Esophagus muscularis mucosa (tissue), 4 donors: ENCODE data around the gene RGS12. TPM values are rescaled to one million over a fixed set of nuclear protein-coding genes. Genes with fewer than 3 reads are reported as not detected.
A peak's percentile ranks its signal among the peaks of the same experiment; 100 is the strongest.

Source experiments
- DNase-seq: peaks from one replicate; pipeline ENCODE4 v3.0.0-alpha.2; 2017; ENCODE audit errors: extremely low spot score
- H3K27ac ChIP-seq, 4 donors: fragments of 200-600 bp; sonication (generic); replicated peaks in 1 of 4; 1 replicate in 3 of 4; 2 replicates in 1 of 4; pipeline ENCODE4 v1.5.1; 2016 to 2019; ENCODE audit warnings: mild to moderate bottlenecking in 1 of 4
- H3K27me3 ChIP-seq, 4 donors: fragments of 200-600 bp; sonication (generic); one replicate each; pipeline versions ENCODE4 v1.5.1 to v1.6.0; 2016 to 2019
- H3K36me3 ChIP-seq, 4 donors: fragments of 200-600 bp; sonication (generic); one replicate each; pipeline ENCODE4 v1.5.1; 2016 to 2019
- H3K4me1 ChIP-seq, 4 donors: fragments of 200-600 bp; sonication (generic); one replicate each; pipeline ENCODE4 v1.5.1; 2016 to 2019
- H3K4me3 ChIP-seq, 4 donors: fragments of 200-600 bp; sonication (generic); 1 replicate in 2 of 4; 2 replicates in 2 of 4; pipeline ENCODE4 v1.5.1; 2016 to 2019; ENCODE audit warnings: mild to moderate bottlenecking in 4 of 4, moderate library complexity in 1 of 4
- H3K9me3 ChIP-seq, 4 donors: fragments of 200-600 bp; sonication (generic); 1 replicate in 3 of 4; 2 replicates in 1 of 4; pipeline ENCODE4 v1.5.1; 2016 to 2019
- EP300 ChIP-seq: sonication (generic); formaldehyde crosslinking; IDR thresholded peaks from one replicate; pipeline ENCODE4 v1.6.1; 2017; ENCODE audit warnings: antibody characterized with exemption
- POLR2A ChIP-seq: fragments of 450-650 bp; IDR thresholded peaks from one replicate; pipeline ENCODE4 v1.6.1; 2017; ENCODE audit warnings: antibody characterized with exemption, moderate library complexity, mild to moderate bottlenecking, low read depth
- POLR2AphosphoS5 ChIP-seq, 2 donors: sonication (generic); formaldehyde crosslinking; IDR thresholded peaks; one replicate each; pipeline ENCODE4 v1.6.1; 2017; ENCODE audit warnings: antibody characterized with exemption in 2 of 2
- WGBS: methylation state at CpG from one replicate; pipeline ENCODE4 v1.1.5; 2018; 5-methylcytosine and 5-hydroxymethylcytosine counted together
- intact Hi-C: fragments of 100-400 bp; cut with DNase I; formaldehyde crosslinking; loops from one replicate; pipeline ENCODE4 v1.15.1; 2023
- total RNA-seq, 4 donors: library from RNA; depleted of rRNA; stranded (reverse); fragments of >200 nt; gene quantifications; one replicate each; pipeline versions ENCODE4 v1.1.0 to v1.2.1, GENCODE V29; 2016
- TF ChIP-seq, protein P1 (sequence below), 3 experiments: fragments of 200-600 bp in 2 of 3; fragments of 450-650 bp in 1 of 3; sonication (generic) in 2 of 3; IDR thresholded peaks; one replicate each; pipeline ENCODE4 v1.5.1; 2017 to 2019; ENCODE audit warnings: antibody characterized with exemption in 3 of 3, mild to moderate bottlenecking in 2 of 3, moderate library complexity in 1 of 3

The RGS12 gene
- total RNA-seq, 4 donors from 2014 or later, result 16.2 to 23.0 (median 19.2) TPM

DNA sequence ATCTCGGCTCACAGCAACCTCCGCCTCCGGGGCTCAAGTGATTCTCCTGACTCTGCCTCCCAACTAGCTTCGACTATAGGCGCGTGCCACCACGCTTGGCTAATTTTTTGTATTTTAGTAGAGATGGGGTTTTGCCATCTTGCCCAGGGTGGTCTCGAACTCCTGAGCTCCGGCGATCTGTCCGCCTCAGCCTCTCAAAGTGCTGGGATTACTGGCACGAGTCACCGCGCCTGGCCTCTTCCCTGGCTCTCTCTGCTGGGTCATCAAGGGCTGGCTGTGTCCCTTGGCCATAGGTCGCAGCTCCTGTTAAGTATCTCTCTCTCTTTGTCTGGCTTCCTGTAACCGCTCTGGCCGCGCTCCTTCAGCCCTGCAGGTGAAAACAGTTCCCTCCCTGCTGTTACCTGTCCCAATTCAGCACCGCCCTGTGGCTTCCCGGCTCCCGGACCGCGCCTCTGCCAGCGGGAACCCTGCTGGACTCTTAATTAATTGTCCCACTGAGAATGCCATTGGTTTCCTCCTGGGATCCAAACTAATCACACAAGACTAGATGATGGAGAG, 1.3 kb upstream of the RGS12 start:
- no peak for TF ChIP-seq EP300
- no peak for TF ChIP-seq POLR2A
- no peak for TF ChIP-seq POLR2AphosphoS5 (IDR thresholded peaks at IDR 0.05)
- TF ChIP-seq, protein P1, sequence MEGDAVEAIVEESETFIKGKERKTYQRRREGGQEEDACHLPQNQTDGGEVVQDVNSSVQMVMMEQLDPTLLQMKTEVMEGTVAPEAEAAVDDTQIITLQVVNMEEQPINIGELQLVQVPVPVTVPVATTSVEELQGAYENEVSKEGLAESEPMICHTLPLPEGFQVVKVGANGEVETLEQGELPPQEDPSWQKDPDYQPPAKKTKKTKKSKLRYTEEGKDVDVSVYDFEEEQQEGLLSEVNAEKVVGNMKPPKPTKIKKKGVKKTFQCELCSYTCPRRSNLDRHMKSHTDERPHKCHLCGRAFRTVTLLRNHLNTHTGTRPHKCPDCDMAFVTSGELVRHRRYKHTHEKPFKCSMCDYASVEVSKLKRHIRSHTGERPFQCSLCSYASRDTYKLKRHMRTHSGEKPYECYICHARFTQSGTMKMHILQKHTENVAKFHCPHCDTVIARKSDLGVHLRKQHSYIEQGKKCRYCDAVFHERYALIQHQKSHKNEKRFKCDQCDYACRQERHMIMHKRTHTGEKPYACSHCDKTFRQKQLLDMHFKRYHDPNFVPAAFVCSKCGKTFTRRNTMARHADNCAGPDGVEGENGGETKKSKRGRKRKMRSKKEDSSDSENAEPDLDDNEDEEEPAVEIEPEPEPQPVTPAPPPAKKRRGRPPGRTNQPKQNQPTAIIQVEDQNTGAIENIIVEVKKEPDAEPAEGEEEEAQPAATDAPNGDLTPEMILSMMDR (IDR thresholded peaks at IDR 0.05), result no peak
- H3K27me3 ChIP-seq, result peaks cover 0 to 9% (median 2%) of the 10 kb centered on the region in 4 donors
- DNase-seq, result no peak
- no peaks in the 10 kb centered on the region for H3K9me3 ChIP-seq
- peak overlapping the region; percentile 92 to 99 (median 98) for H3K27ac ChIP-seq
- peaks cover 31 to 59% (median 55%) of the 10 kb centered on the region in 4 donors for H3K4me1 ChIP-seq
- intact Hi-C loops, result loop anchor here (5.0 kb wide), 1 partner anchor 89 kb away; no protein-coding TSS in a partner anchor
- peak overlapping the region; percentile 73 to 92 (median 81) for H3K4me3 ChIP-seq
- 51% methylated on average over 18 of the region's 24 CpGs for WGBS
- H3K36me3 ChIP-seq, result no peaks in the 10 kb centered on the region

GRCh38 chr4:3291969-3292570, 751 bp upstream of the RGS12 start:
- intact Hi-C loops, result loop anchor here (5.0 kb wide), 1 partner anchor 90 kb away; no protein-coding TSS in a partner anchor
- no peaks in the 10 kb centered on the region for H3K9me3 ChIP-seq
- H3K36me3 ChIP-seq, result no peaks in the 10 kb centered on the region
- peak overlapping the region; percentile 92 to 99 (median 98) for H3K27ac ChIP-seq
- peaks cover 0 to 3% (median 0%) of the 10 kb centered on the region in 4 donors for H3K27me3 ChIP-seq
- peaks cover 31 to 53% (median 49%) of the 10 kb centered on the region in 4 donors for H3K4me1 ChIP-seq
- TF ChIP-seq POLR2A (no peak), EP300 (no peak), POLR2AphosphoS5 (IDR thresholded peaks at IDR 0.05) (no peak)
- TF ChIP-seq, protein P1 (IDR thresholded peaks at IDR 0.05), result no peak
- 2% methylated on average over 30 of the region's 60 CpGs for WGBS
- peak overlapping the region; percentile 73 to 92 (median 81) for H3K4me3 ChIP-seq
- no peak for DNase-seq

GRCh38 chr4:3293401-3294391, 875 bp downstream of the RGS12 start:
- TF ChIP-seq POLR2AphosphoS5 (IDR thresholded peaks at IDR 0.05) (no peak), EP300 (no peak), POLR2A (no peak)
- TF ChIP-seq, protein P1 (IDR thresholded peaks at IDR 0.05), result no peak
- 18% methylated on average over 36 of the region's 42 CpGs for WGBS
- no peaks in the 10 kb centered on the region for H3K27me3 ChIP-seq
- DNase-seq, result no peak
- intact Hi-C loops, result loop anchor here (5.0 kb wide), 1 partner anchor 91 kb away; no protein-coding TSS in a partner anchor
- peak overlapping the region; percentile 73 to 92 (median 81) for H3K4me3 ChIP-seq
- H3K4me1 ChIP-seq, result peaks cover 21 to 42% (median 34%) of the 10 kb centered on the region in 4 donors
- no peaks in the 10 kb centered on the region for H3K36me3 ChIP-seq
- H3K9me3 ChIP-seq, result peaks cover 0 to 8% (median 5%) of the 10 kb centered on the region in 4 donors
- peak overlapping the region; percentile 92 to 99 (median 98) for H3K27ac ChIP-seq

DNA sequence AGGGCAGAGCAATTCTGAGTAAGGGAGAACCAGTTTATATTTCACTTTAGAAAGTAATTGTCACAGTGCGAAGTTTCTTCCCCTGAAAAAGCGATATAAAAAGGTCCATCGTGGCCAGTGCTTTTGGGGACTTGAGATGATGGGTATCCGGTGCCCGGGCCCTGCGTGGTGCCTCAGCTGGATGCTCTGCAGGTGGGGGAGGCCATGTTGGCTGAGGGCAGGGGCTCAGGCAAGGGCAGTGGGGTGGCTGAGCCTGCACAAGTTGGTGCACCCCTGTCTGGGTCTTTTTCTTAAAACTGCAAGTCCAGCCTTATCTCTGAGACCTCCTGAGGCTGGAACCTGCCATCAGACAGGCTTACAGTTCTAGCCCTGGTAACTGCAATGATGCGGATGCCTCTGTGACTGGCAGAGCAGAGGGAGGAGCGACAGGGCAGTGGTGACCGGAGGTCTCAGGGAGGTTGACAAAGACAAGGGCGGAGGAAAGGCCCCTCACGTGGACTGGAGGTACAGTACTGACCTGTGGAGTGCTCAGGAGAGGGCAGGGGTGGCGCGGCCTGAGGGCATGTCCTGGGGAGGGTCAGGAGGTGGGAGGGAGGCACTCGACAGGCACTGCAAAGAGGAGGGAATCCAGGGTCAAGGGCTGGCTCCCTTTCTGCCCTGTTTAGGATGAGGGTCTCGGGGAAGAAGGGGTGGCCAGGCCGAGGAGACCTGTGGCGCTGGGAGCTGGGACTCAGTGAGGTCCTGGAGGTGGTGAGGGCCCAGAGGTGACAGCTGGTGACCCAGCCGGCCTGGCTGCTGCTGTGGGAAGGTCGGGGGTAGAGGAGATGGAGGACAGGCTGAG, 1.8 kb downstream of the RGS12 start:
- peaks cover 0 to 8% (median 5%) of the 10 kb centered on the region in 4 donors for H3K9me3 ChIP-seq
- intact Hi-C loops, result loop anchor here (5.0 kb wide), 1 partner anchor 92 kb away; no protein-coding TSS in a partner anchor
- no peak for DNase-seq
- WGBS, result 88% methylated on average over 18 of the region's 19 CpGs
- peaks cover 26 to 46% (median 40%) of the 10 kb centered on the region in 4 donors for H3K4me1 ChIP-seq
- peak overlapping the region; percentile 92 to 99 (median 98) for H3K27ac ChIP-seq
- H3K36me3 ChIP-seq, result no peaks in the 10 kb centered on the region
- TF ChIP-seq POLR2AphosphoS5 (IDR thresholded peaks at IDR 0.05), result no peak
- TF ChIP-seq, protein P1 (IDR thresholded peaks at IDR 0.05), result no peak
- no peak for TF ChIP-seq EP300
- no peak for TF ChIP-seq POLR2A
- H3K27me3 ChIP-seq, result no peaks in the 10 kb centered on the region
- H3K4me3 ChIP-seq, result peak overlapping the region in 3 of 4 donors; percentile 73 to 89 (median 73)
